Tibial artery (tissue), 4 donors: ENCODE data around the gene ATF3.
"Not testable (repeated sequence)": the region's sequence is repeated elsewhere in the genome, so short reads cannot be mapped to it uniquely, and the experiment has no call there.

Experiments
- DNase-seq, 2 donors: peaks; one replicate each; pipeline ENCODE4 v3.0.0-alpha.2; 2019
- H3K27ac ChIP-seq, 2 donors: fragments of 200-600 bp; sonication (generic) in 1 of 2; 1 replicate in 1 of 2; 2 replicates in 1 of 2; pipeline ENCODE4 v1.5.1; 2018 to 2019; ENCODE audit warnings: mild to moderate bottlenecking in 1 of 2
- H3K27me3 ChIP-seq, 2 donors: fragments of 200-600 bp; sonication (generic) in 1 of 2; one replicate each; pipeline versions ENCODE4 v1.5.1 to v1.6.0; 2016 to 2019
- H3K36me3 ChIP-seq, 3 donors: fragments of 200-600 bp; sonication (generic) in 2 of 3; one replicate each; pipeline ENCODE4 v1.5.1; 2016 to 2019; ENCODE audit warnings: mild to moderate bottlenecking in 2 of 3
- H3K4me1 ChIP-seq, 4 donors: fragments of 200-600 bp; sonication (generic) in 2 of 4; 1 replicate in 3 of 4; 2 replicates in 1 of 4; pipeline ENCODE4 v1.5.1; 2016 to 2019
- H3K4me3 ChIP-seq, 2 donors: fragments of 200-600 bp; sonication (generic) in 1 of 2; 1 replicate in 1 of 2; 2 replicates in 1 of 2; pipeline ENCODE4 v1.5.1; 2018 to 2019; ENCODE audit warnings: mild to moderate bottlenecking in 2 of 2
- H3K9me3 ChIP-seq, 3 donors: fragments of 200-600 bp; sonication (generic) in 1 of 3; one replicate each; pipeline ENCODE4 v1.5.1; 2016 to 2019
- CTCF ChIP-seq, 2 experiments: fragments of 200-600 bp in 1 of 2; fragments of 450-650 bp in 1 of 2; IDR thresholded peaks; one replicate each; pipeline ENCODE4 v1.5.1; 2017 to 2019; ENCODE audit warnings: antibody characterized with exemption in 2 of 2, mild to moderate bottlenecking in 1 of 2, moderate library complexity in 1 of 2
- intact Hi-C: fragments of 100-400 bp; cut with DNase I; formaldehyde crosslinking; loops from one replicate; pipeline ENCODE4 v1.15.0; 2023; ENCODE audit warnings: low total_unique reads

ATF3 gene

DNA sequence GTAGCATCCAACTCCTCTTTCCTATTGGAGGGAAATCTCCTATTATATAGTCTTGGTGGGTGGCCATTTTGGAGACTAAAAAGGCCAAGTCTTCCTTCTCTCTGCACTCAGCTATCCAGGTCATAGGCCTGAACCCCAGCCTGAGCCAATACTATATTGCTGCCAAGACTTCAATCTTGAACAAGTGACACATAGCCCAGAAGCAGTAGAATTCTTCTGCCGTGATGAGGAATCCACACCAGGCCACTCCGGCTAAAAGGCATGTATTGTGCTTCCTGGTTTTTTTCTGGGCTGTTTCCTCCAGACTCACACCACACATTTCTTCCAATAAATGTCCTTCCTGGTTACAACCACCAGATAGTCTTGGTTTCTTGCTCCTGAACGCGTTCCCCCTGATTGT is 43.0 kb downstream of the ATF3 start:
- no peak for DNase-seq
- no peak for TF ChIP-seq CTCF (IDR thresholded peaks at IDR 0.05)
- H3K36me3 ChIP-seq: no peaks in the 10 kb centered on the region

GRCh38 chr1:212651977-212652376 is 43.4 kb downstream of the ATF3 start:
- DNase-seq: no peak
- intact Hi-C loops: no loop called here
- no peak for TF ChIP-seq CTCF (IDR thresholded peaks at IDR 0.05)
- no peaks in the 10 kb centered on the region for H3K27me3 ChIP-seq
- no peaks in the 10 kb centered on the region for H3K9me3 ChIP-seq
- no peak overlapping the region for H3K27ac ChIP-seq
- no peak overlapping the region for H3K4me3 ChIP-seq
- peaks cover 0 to 32% (median 5%) of the 10 kb centered on the region in 4 donors for H3K4me1 ChIP-seq
- H3K36me3 ChIP-seq: no peaks in the 10 kb centered on the region

More for the DNA sequence above, 43.0 kb downstream of the ATF3 start:
- Histone ChIP-seq H3K9me3 (no peaks in the 10 kb centered on the region), H3K27ac (no peak overlapping the region), H3K27me3 (no peaks in the 10 kb centered on the region), H3K4me3 (no peak overlapping the region), H3K4me1 (peaks cover 0 to 32% (median 5%) of the 10 kb centered on the region in 4 donors)
- intact Hi-C loops: no loop called here

DNA sequence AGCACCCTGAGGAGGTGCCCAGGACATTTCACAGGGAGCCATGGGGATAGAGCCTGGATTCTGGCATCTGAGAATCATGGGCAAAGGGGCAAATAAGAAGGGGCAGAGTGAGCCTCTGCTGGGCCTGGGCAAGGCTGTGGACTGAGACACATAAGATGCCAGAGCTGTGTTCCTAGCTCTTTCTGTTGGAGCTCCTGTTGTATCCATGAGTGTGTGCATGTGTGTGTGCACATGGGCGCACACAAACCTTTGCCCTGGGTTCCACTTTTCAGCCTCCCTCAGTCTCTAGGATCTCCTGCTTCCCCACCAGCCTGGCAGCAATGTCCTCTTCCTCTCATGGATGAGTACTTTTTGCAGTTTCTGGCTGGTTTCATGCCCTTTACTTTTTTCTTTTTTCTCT is 44.0 kb downstream of the ATF3 start:
- Histone ChIP-seq H3K36me3 (no peaks in the 10 kb centered on the region), H3K27me3 (no peaks in the 10 kb centered on the region), H3K4me3 (no peak overlapping the region), H3K9me3 (no peaks in the 10 kb centered on the region), H3K4me1 (peaks cover 0 to 32% (median 5%) of the 10 kb centered on the region in 4 donors), H3K27ac (no peak overlapping the region)
- TF ChIP-seq CTCF (IDR thresholded peaks at IDR 0.05): no peak
- intact Hi-C loops: no loop called here
- DNase-seq: no peak

- no peak for TF ChIP-seq CTCF (IDR thresholded peaks at IDR 0.05)
- H3K36me3 ChIP-seq: no peaks in the 10 kb centered on the region
- intact Hi-C loops: no loop called here
- no peaks in the 10 kb centered on the region for H3K27me3 ChIP-seq
- no peak overlapping the region for H3K27ac ChIP-seq
- no peak overlapping the region for H3K4me3 ChIP-seq
- peaks cover 0 to 7% (median 0%) of the 10 kb centered on the region in 4 donors for H3K4me1 ChIP-seq
- no peaks in the 10 kb centered on the region for H3K9me3 ChIP-seq
- no peak for DNase-seq
These were observed 47.3 kb downstream of the ATF3 start for GRCh38 chr1:212655668-212656440.

DNA sequence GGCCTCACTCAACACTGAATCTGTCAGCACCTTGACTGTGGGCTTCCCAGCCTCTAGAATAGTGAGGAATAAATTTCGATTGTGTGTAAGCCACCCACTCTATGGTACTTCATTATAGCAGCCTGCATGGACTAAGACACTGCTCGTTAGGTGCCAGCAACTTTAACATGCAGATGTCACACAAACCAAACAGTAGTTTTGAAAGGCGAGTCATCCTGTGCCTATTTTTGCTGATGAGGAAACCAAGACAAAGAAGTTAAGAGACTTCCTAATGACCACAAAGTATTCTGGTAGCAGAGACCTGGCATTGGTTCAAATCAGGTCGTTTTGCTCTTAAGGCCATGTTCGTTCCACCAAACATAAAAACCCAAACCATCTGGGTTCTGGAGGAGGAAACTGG is 48.2 kb downstream of the ATF3 start:
- Histone ChIP-seq H3K4me1 (peaks cover 0 to under 1% (median 0%) of the 10 kb centered on the region in 4 donors), H3K27ac (no peak overlapping the region), H3K36me3 (no peaks in the 10 kb centered on the region), H3K27me3 (no peaks in the 10 kb centered on the region), H3K9me3 (no peaks in the 10 kb centered on the region), H3K4me3 (no peak overlapping the region)
- intact Hi-C loops: no loop called here
- no peak for DNase-seq
- TF ChIP-seq CTCF (IDR thresholded peaks at IDR 0.05): no peak

GRCh38 chr1:212658250-212658649 is 49.7 kb downstream of the ATF3 start:
- H3K27me3 ChIP-seq, H3K4me1 ChIP-seq, DNase-seq, H3K27ac ChIP-seq, H3K9me3 ChIP-seq, H3K36me3 ChIP-seq, intact Hi-C loops, H3K4me3 ChIP-seq: not testable (repeated sequence)
